SK-N-SH treated with all-trans-retinoic acid at 6 μM for 48 hours (cell line): ENCODE results near the gene GRIN1.

ENCODE experiments used
- ATAC-seq: fragments of 200-7000 bp; cut with Tn5 transposase; 3 replicates; pipeline ENCODE4 v1.9.1; 2020; ENCODE audit warnings: mild to moderate bottlenecking, moderate library complexity
- ARNTL ChIP-seq: fragments of 450-650 bp; formaldehyde crosslinking; IDR thresholded peaks from 2 replicates; pipeline ENCODE4 v1.5.0; 2020; ENCODE audit warnings: low read depth, mild to moderate bottlenecking, moderate library complexity, borderline replicate concordance
- BACH2 ChIP-seq: fragments of 250-450 bp; sonication (Bioruptor Pico); IDR thresholded peaks from 2 replicates; pipeline ENCODE4 v1.9.0; 2021; ENCODE audit warnings: mild to moderate bottlenecking, borderline replicate concordance
- CSDC2 ChIP-seq: fragments of 250-450 bp; sonication (Bioruptor Pico); IDR thresholded peaks from 2 replicates; pipeline ENCODE4 v1.5.0; 2020; ENCODE audit warnings: mild to moderate bottlenecking, moderate library complexity
- ESRRG ChIP-seq: fragments of 250-450 bp; sonication (Bioruptor Pico); IDR thresholded peaks from 2 replicates; pipeline ENCODE4 v1.6.1; 2021; ENCODE audit warnings: mild to moderate bottlenecking
- GLIS3 ChIP-seq: fragments of 250-450 bp; sonication (Bioruptor Pico); IDR thresholded peaks from 2 replicates; pipeline ENCODE4 v1.5.0; 2020; ENCODE audit warnings: mild to moderate bottlenecking, moderate library complexity
- ISL1 ChIP-seq: fragments of 250-450 bp; sonication (Bioruptor Pico); IDR thresholded peaks from 2 replicates; pipeline ENCODE4 v2.1.2; 2022; ENCODE audit warnings: mild to moderate bottlenecking, moderate library complexity
- OSR1 ChIP-seq: fragments of 250-450 bp; sonication (Bioruptor Pico); IDR thresholded peaks from 2 replicates; pipeline ENCODE4 v1.8.0; 2022; ENCODE audit warnings: moderate library complexity, mild to moderate bottlenecking, inconsistent platforms
- PPARA ChIP-seq: fragments of 250-450 bp; sonication (Bioruptor Pico); IDR thresholded peaks from 2 replicates; pipeline ENCODE4 v1.5.0; 2020; ENCODE audit warnings: mild to moderate bottlenecking, borderline replicate concordance
- RARB ChIP-seq: fragments of 250-450 bp; sonication (Bioruptor Pico); IDR thresholded peaks from 2 replicates; pipeline ENCODE4 v1.8.0; 2021; ENCODE audit warnings: mild to moderate bottlenecking, moderate library complexity
- SNAI2 ChIP-seq: fragments of 250-450 bp; sonication (Bioruptor Pico); IDR thresholded peaks from 2 replicates; pipeline ENCODE4 v1.5.0; 2020; ENCODE audit warnings: mild to moderate bottlenecking, moderate library complexity
- TCF4 ChIP-seq: fragments of 250-450 bp; sonication (Bioruptor Pico); IDR thresholded peaks from 2 replicates; pipeline ENCODE4 v1.8.0; 2021; ENCODE audit warnings: mild to moderate bottlenecking, moderate library complexity, borderline replicate concordance
- TOX ChIP-seq: fragments of 250-450 bp; sonication (Bioruptor Pico); IDR thresholded peaks from 2 replicates; pipeline ENCODE4 v1.8.0; 2021; ENCODE audit warnings: mild to moderate bottlenecking, moderate library complexity, borderline replicate concordance
- ZC3H10 ChIP-seq: fragments of 250-450 bp; sonication (Bioruptor Pico); IDR thresholded peaks from 2 replicates; pipeline ENCODE4 v1.5.1; 2021; ENCODE audit warnings: mild to moderate bottlenecking, moderate library complexity
- ZFP3 ChIP-seq: fragments of 250-450 bp; sonication (Bioruptor Pico); IDR thresholded peaks from 2 replicates; pipeline ENCODE4 v1.5.0; 2020; ENCODE audit warnings: mild to moderate bottlenecking, moderate library complexity
- ZFP30 ChIP-seq: fragments of 450-650 bp; formaldehyde crosslinking; IDR thresholded peaks from 2 replicates; pipeline ENCODE4 v1.5.0; 2022; ENCODE audit warnings: mild to moderate bottlenecking, moderate library complexity
- ZNF565 ChIP-seq: fragments of 450-650 bp; formaldehyde crosslinking; conservative IDR thresholded peaks from 2 replicates; pipeline ENCODE4 v1.5.0; 2020; ENCODE audit warnings: low read depth, mild to moderate bottlenecking, moderate library complexity
- ZNF70 ChIP-seq: fragments of 450-650 bp; formaldehyde crosslinking; IDR thresholded peaks from 2 replicates; pipeline ENCODE4 v1.5.0; 2020; ENCODE audit warnings: mild to moderate bottlenecking, moderate library complexity
- ZNF8 ChIP-seq: fragments of 450-650 bp; formaldehyde crosslinking; IDR thresholded peaks from 2 replicates; pipeline ENCODE4 v1.5.0; 2020; ENCODE audit warnings: mild to moderate bottlenecking, moderate library complexity
- TF ChIP-seq, protein P1 (sequence below): fragments of 250-450 bp; sonication (Bioruptor Pico); IDR thresholded peaks from 2 replicates; pipeline ENCODE4 v1.5.0; 2020; ENCODE audit warnings: mild to moderate bottlenecking, moderate library complexity
- TF ChIP-seq, protein P2 (sequence below): fragments of 250-450 bp; sonication (Bioruptor Pico); IDR thresholded peaks from 2 replicates; pipeline ENCODE4 v1.5.1; 2021; ENCODE audit warnings: mild to moderate bottlenecking, moderate library complexity
- TF ChIP-seq, protein P3 (sequence below): fragments of 250-450 bp; sonication (Bioruptor Pico); IDR thresholded peaks from 2 replicates; pipeline ENCODE4 v1.8.0; 2021; ENCODE audit warnings: low read depth, mild to moderate bottlenecking, moderate library complexity, borderline replicate concordance
- TF ChIP-seq, protein P4 (sequence below): fragments of 250-450 bp; sonication (Bioruptor Pico); IDR thresholded peaks from 2 replicates; pipeline ENCODE4 v1.8.0; 2020; ENCODE audit warnings: mild to moderate bottlenecking, moderate library complexity, borderline replicate concordance

The GRIN1 gene

DNA sequence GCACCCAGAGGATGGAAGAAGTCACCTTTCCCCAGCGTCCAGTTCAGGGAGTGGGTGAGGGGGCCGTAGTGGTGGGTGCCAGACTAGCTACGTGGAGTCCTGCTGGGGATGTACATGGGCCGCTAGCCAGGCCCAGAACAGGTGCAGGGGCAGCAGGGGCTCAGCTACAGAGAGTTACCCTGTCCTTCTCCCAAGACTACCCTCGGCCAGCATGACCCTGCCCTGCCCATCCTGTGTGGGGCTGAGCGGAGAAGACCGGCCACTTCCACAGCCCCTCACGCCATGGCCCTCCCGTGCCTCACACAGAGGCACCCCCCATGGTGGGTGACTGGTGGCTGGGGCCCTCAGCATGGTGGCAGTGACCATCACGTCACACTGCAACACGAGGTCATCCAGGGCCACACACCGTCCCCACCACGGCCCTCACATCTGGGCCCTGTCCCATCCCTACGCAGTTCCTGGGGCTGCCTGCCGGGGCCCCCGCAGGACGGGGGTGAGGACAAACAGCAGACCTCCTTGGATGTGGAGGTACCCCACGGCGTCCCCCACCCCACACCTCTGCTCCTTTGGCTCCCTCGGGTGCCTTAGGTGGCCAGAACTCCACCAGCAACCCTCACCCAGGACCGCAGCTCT is 23.4 kb upstream of the GRIN1 start (continued):
- TF ChIP-seq, protein P1, sequence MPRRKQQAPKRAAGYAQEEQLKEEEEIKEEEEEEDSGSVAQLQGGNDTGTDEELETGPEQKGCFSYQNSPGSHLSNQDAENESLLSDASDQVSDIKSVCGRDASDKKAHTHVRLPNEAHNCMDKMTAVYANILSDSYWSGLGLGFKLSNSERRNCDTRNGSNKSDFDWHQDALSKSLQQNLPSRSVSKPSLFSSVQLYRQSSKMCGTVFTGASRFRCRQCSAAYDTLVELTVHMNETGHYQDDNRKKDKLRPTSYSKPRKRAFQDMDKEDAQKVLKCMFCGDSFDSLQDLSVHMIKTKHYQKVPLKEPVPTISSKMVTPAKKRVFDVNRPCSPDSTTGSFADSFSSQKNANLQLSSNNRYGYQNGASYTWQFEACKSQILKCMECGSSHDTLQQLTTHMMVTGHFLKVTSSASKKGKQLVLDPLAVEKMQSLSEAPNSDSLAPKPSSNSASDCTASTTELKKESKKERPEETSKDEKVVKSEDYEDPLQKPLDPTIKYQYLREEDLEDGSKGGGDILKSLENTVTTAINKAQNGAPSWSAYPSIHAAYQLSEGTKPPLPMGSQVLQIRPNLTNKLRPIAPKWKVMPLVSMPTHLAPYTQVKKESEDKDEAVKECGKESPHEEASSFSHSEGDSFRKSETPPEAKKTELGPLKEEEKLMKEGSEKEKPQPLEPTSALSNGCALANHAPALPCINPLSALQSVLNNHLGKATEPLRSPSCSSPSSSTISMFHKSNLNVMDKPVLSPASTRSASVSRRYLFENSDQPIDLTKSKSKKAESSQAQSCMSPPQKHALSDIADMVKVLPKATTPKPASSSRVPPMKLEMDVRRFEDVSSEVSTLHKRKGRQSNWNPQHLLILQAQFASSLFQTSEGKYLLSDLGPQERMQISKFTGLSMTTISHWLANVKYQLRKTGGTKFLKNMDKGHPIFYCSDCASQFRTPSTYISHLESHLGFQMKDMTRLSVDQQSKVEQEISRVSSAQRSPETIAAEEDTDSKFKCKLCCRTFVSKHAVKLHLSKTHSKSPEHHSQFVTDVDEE (CRISPR knock-in tag): no peak
- no peak for TF ChIP-seq ZFP30 (CRISPR knock-in tag)
- TF ChIP-seq ESRRG: no peak
- TF ChIP-seq ZC3H10 (CRISPR knock-in tag): no peak
- no peak for TF ChIP-seq PPARA (CRISPR knock-in tag)
- TF ChIP-seq ZNF8 (CRISPR knock-in tag): no peak
- TF ChIP-seq BACH2 (CRISPR knock-in tag): no peak
- no peak for TF ChIP-seq ARNTL (CRISPR knock-in tag)
- TF ChIP-seq OSR1: no peak
- TF ChIP-seq ZNF565: no peak
- no peak for TF ChIP-seq RARB
- TF ChIP-seq, protein P2, sequence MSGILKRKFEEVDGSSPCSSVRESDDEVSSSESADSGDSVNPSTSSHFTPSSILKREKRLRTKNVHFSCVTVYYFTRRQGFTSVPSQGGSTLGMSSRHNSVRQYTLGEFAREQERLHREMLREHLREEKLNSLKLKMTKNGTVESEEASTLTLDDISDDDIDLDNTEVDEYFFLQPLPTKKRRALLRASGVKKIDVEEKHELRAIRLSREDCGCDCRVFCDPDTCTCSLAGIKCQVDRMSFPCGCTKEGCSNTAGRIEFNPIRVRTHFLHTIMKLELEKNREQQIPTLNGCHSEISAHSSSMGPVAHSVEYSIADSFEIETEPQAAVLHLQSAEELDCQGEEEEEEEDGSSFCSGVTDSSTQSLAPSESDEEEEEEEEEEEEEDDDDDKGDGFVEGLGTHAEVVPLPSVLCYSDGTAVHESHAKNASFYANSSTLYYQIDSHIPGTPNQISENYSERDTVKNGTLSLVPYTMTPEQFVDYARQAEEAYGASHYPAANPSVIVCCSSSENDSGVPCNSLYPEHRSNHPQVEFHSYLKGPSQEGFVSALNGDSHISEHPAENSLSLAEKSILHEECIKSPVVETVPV (CRISPR knock-in tag): no peak

DNA sequence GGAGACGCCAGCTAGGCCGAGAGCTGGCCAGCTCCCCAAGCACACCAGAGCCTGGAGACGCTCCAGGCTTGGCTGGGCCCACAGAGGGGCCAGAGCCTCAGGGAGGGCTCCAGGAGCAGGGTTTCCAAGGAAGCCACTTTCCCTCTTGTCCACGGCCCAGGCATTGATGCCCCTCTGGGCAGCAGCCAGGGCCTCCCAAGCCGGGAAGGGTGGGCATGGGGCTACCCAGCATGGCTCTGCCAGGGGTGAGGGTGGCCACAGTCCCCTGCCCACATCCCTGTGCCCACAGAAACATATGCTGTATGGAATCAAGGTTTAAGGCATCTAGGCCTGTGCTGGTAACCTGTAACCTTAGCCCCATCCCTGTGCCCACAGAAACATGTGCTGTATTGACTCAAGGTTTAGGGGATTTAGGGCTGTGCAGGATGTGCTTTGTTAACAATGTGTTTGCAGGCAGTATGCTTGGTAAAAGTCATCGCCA is 22.9 kb upstream of the GRIN1 start:
- TF ChIP-seq CSDC2 (CRISPR knock-in tag): no peak
- TF ChIP-seq, protein P3, sequence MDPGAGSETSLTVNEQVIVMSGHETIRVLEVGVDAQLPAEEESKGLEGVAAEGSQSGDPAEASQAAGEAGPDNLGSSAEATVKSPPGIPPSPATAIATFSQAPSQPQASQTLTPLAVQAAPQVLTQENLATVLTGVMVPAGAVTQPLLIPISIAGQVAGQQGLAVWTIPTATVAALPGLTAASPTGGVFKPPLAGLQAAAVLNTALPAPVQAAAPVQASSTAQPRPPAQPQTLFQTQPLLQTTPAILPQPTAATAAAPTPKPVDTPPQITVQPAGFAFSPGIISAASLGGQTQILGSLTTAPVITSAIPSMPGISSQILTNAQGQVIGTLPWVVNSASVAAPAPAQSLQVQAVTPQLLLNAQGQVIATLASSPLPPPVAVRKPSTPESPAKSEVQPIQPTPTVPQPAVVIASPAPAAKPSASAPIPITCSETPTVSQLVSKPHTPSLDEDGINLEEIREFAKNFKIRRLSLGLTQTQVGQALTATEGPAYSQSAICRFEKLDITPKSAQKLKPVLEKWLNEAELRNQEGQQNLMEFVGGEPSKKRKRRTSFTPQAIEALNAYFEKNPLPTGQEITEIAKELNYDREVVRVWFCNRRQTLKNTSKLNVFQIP (CRISPR knock-in tag): no peak
- no peak for TF ChIP-seq RARB
- TF ChIP-seq SNAI2: no peak
- no peak for TF ChIP-seq ISL1 (CRISPR knock-in tag)
- TF ChIP-seq TOX (CRISPR knock-in tag): no peak
- TF ChIP-seq ZC3H10 (CRISPR knock-in tag): no peak
- TF ChIP-seq, protein P4, sequence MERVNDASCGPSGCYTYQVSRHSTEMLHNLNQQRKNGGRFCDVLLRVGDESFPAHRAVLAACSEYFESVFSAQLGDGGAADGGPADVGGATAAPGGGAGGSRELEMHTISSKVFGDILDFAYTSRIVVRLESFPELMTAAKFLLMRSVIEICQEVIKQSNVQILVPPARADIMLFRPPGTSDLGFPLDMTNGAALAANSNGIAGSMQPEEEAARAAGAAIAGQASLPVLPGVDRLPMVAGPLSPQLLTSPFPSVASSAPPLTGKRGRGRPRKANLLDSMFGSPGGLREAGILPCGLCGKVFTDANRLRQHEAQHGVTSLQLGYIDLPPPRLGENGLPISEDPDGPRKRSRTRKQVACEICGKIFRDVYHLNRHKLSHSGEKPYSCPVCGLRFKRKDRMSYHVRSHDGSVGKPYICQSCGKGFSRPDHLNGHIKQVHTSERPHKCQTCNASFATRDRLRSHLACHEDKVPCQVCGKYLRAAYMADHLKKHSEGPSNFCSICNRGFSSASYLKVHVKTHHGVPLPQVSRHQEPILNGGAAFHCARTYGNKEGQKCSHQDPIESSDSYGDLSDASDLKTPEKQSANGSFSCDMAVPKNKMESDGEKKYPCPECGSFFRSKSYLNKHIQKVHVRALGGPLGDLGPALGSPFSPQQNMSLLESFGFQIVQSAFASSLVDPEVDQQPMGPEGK (CRISPR knock-in tag): no peak
- TF ChIP-seq PPARA (CRISPR knock-in tag): no peak
- TF ChIP-seq ZNF8 (CRISPR knock-in tag): no peak
- no peak for TF ChIP-seq BACH2 (CRISPR knock-in tag)
- no peak for TF ChIP-seq ZNF565
- no peak for TF ChIP-seq GLIS3 (CRISPR knock-in tag)
- TF ChIP-seq ARNTL (CRISPR knock-in tag): no peak
- no peak for TF ChIP-seq ESRRG
- TF ChIP-seq ZFP3 (CRISPR knock-in tag): no peak
- TF ChIP-seq TCF4 (CRISPR knock-in tag): no peak
- TF ChIP-seq, all 23 proteins: peak for 0
- ATAC-seq: no peak

DNA sequence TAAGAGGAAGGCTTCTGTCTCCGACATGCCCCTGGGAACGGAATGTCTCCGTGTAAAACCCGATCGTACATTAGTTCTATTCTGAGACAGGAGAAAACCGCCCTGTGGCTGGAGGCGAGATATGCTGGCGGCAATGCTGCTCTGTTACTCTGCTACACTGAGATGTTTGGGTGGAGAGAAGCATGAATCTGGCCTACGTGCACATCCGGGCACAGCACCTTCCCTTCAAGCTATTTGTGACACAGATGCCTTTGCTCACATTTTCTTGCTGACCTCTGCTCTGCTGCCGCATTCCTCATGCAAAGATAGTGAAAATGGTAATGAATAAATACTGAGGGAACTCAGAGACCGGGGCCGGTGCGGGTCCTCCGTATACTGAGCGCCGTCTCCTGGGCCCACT is 22.2 kb upstream of the GRIN1 start:
- ATAC-seq: no peak
- TF ChIP-seq ZFP3 (CRISPR knock-in tag) (no peak), TCF4 (CRISPR knock-in tag) (no peak), BACH2 (CRISPR knock-in tag) (no peak), ARNTL (CRISPR knock-in tag) (no peak), OSR1 (no peak), ZNF70 (CRISPR knock-in tag) (no peak), GLIS3 (CRISPR knock-in tag) (no peak), RARB (no peak), ZNF565 (no peak), ZFP30 (CRISPR knock-in tag) (no peak), PPARA (CRISPR knock-in tag) (no peak), TOX (CRISPR knock-in tag) (no peak)
- TF ChIP-seq, protein P1 (CRISPR knock-in tag): no peak
- TF ChIP-seq, protein P3 (CRISPR knock-in tag): no peak
